GM19351 (cell line): ENCODE data around the gene DTNBP1.
A peak's percentile ranks its signal among the peaks of the same experiment; 100 is the strongest.

ENCODE experiments used
- ATAC-seq: cut with Tn5 transposase; IDR thresholded peaks from one replicate; pipeline ENCODE4 v1.9.1; 2021; ENCODE audit warnings: mild to moderate bottlenecking, moderate library complexity; ENCODE audit not compliant: unreplicated experiment

Gene DTNBP1

DNA sequence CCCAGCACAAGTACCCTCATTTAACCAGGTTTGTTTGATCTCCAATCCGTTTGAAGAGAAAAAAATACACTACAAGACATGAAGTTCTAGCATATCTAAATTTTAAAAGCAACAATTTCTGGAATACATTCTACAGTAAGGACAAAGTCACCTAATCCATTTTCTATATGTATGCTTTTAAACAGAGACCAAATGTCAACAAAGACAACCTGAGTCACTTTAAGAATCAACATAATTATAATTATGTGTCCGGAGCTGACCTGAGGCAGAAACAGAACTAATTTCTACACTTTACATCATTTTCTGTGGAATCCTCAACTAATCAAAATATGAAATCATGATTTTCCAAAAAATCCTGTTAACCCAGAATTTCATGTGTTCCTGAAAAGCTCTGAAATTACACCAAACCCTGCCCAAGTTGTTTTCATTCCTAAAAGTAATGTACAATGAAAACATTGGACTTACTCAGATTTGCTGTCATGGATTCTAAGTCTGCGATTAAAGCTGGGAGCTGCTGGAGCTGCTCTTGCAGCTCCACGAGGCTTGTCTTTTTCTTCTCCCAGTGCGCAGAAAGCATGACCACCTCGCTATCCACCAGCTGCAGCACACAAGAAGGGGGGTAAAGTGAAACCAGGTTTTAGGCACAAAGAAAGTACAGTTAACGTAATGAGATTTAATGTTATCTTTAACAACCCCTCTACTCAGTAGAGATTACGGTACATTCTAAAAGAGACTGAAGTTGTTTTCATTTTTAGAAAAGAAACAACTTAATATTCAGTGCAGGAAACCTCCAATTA is 35.8 kb downstream of the DTNBP1 start:
- ATAC-seq = no peak

DNA sequence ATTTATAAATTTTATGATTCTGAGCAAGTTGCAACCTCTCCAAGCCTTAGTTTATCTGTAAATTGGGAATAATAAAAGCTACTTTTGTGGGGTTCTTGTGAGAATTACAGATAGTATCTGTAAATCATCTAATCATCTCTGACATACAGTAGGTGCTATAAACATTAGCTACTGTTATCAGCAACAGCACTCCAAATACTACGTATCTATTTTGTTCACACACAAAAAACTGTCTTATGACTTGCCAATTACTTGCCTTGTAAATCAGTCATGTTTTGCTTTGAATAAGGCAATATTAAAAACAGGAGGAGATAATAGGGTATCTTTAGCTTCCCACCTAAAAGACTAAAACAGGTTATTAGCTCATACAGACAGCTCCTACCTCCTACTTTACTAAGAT is 36.7 kb downstream of the DTNBP1 start:
- no peak for ATAC-seq

DNA sequence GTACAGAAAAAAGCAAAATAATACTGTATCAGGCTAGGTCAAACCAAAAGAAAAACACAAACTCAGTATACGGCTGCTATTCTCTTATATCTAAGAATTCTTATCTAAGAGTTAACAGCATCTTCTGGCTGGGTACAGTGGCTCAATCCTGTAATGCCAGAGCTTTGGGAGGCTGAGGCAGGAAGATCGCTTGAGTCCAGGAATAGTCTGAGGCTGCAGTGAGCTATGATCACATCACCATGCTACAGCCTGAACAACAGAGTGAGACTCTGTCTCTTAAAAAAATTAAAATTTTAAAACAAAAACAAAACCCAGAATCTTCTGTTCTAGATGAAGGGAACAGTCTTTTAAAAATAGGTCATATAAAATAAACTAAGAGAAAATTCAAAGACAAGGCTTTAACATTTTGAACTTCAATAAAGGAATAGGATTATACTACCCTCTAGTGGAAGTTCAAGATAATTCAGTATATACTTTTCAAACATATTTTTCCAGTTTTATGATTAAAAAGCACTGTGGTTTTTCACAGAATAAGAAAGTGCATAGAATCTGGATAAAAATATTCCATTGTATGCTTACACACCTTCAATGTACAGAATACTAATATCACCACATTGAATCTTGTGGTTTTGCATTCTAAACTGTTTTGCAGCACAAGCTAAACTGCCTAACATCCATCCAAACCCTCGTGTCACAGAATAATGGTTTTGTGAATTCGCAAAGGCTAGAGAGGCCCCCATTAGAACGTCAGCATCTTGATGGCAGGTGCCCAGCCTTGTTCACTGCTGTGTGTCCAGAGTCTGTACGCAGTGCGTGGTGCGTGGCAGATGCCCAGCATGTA is 39.3 kb downstream of the DTNBP1 start:
- no peak for ATAC-seq

DNA sequence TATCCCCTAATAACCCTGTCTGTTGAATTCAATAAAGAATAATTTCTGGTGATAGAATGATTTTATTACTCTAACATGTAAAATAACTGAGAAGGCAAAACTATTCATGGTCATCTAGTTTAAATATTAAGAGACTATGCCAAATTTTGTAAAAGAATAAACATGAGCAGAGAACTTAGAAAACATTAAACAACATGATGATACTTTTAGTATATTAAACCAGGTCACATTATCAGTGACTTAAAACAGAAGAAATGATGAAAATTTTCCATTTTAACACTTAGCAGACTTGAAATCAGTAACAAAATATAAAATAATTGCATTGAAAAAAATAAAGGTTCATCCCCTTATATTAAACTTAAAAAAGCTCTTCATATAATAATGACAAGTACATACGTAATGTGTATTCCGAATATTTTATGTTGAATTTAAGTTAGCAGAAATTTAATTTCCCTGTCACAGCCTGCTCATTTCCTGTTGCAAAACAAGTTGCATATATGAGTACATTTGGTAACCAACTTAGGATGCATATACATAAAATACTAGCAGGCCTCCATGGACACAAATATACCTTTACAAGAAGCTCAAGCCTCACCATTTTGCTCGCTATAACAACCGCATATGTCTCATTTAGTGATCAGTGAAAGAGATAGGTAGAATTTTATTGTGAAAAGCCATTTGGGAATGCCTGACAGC is 40.6 kb downstream of the DTNBP1 start:
- no peak for ATAC-seq

DNA sequence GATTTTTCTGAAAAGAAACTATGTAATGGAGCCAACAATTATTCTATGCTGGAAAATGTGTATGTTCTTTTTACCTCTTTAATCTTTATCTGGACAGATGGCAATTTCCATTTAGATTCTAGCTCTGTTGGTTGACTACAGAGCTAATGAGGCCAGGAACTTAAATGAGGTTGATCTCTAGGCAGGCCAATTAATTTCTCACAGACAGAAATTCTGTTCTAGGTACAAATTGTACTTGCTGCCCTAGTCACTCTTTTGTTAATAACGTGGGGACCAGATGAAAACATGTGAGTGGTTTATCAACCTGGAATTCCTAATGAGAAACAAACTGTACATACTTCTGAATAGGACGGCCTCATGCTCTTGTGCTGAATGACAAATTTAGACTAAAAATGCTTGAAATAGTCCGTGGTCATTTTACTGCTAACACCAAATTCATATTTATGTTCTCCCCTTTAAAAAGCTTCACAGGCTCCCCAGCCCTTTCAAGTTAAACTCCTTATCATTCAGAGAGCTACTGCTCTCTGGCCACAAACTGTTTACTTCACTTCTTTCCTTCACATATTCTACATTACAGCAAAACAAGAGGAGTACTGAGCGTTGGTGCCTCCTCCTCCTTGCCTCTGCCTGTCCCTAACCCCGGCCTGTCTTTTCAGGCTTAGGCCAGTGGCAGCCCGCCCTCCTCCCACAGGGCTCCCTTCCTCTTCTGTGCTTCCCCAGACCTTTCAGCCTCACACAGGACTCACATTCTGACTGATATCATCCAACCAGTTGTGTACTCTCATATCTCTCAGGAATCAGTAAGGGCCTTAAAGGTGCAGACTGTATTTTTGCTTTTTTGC is 41.4 kb downstream of the DTNBP1 start:
- peak; percentile 95 for ATAC-seq

DNA sequence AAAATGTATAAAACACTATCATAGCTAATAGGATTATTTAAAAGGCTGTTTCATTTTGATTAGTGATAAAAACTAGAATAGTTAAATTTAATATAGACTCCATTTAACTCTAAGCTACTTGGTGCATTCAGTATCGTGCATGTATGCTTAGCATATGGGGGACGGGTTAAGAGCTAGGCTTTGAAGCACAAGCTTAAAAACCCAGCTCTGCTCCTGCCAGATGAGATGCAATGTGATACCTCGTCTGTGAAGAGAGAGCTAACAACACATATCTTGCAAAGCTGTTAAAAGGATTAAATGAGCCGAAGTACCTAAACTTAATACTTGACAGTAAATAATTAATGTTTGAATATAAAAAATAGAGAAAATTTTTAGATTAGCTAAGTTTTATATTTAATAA is 42.2 kb downstream of the DTNBP1 start:
- ATAC-seq = no peak

DNA sequence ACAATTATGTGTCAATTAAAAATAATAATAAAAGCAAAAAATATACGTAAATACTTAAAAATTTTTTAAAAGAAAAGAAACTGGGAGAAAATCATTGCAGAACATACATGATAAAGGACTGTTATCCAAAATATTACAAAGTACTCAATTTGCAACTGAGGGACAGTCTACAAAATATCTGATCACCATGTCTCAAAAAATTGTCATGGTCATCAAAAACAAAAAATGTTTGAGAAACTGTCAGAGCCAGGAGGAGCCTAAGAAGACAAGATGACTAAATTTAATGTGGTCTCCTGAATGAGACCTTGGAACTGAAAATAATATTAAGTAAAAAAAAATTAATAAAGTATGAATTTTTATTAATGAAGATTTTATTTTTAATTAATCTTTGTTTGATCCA is 43.5 kb downstream of the DTNBP1 start:
- ATAC-seq = no peak

DNA sequence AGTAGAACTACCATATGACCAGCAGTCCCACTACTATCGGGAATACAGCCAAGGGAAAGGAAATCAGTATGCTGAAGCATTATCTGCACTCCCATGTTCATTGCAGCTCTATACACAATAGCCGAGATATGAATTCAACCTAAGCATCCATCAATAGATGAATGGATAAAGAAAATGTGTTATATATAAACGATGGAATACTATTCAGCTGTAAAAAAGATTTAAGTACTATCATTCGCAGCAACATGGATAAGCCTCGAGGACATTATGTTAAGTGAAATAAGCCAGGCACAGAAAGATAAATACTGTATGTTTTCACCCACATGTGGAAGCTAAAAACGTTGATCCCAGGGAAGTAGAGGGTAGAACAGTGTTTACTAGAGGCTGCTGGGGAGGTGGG is 44.1 kb downstream of the DTNBP1 start:
- ATAC-seq = no peak

DNA sequence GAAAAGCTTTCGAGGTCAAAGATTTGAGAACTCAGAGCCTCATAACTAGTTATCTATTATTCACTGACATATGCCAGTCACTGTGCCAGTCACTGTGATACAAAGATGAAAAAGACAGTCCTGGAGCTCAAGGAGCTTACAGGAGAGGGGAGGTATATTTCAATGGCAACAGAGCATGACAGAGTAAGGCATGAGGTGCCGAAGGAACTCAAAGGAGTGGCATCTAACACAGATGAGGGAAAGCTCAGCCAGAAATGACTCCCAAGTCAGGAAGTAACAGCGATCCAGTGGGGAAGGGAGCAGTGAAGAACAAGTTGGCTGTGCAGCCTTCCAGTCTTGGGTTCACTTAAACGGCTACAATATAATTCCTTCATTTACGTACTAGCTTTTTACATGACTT is 46.6 kb downstream of the DTNBP1 start:
- no peak for ATAC-seq

DNA sequence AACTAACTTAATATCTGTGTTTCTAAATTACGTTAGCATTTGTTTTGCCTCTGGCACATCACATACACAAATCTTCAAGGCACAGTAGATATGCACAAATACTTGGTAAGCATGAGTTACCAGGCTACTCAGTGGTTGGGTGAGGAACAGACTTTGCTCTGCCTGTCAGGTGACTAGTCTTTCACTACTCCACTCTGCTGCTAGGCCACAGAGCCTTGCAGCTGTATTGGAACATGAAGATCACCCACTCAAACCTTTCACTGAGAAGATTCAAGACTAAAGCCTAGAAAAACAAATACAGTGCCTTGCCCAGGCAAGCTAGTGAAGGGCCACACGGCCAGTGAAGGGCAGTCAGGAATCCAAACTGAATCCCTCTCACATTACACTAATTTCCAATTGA is 47.0 kb downstream of the DTNBP1 start:
- peak; percentile 72 for ATAC-seq

DNA sequence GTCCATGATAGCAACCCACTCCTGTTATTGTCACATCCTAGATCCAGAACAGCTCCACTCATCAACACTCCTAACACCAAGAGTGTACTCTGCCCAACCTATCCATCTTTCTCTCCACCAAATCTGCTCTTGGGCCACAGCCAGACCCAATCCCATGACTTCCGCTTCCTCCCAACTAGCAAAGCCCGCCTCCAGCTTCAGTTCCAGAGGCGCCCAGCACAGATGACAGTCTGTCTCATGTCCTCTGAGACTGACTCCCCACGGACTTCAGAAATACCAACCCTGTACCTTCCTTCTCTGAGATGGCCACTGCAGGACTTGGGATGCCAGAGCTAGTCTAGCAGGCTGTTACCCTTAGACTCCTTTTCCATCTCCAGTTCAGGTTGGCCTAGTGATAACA is 48.6 kb downstream of the DTNBP1 start:
- no peak for ATAC-seq

DNA sequence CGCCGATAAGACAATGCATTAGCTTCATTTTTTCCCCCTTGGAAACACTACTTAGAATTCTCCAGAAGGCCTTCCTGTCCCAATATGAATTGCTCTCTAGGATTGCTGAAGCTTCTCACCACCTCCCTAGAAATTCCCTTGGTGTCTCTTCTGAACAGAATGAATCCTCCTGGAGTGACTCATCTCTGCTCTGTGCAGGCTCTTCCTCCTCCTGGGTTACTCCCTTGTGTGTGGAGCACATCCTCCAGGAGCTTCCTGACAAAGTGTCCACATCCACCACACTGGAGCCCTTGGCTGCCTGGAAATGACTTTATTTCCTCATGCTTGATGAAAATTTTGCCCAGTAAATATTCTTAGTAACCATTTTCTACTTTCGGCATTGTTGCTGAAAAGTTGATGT is 54.4 kb downstream of the DTNBP1 start:
- ATAC-seq = no peak

DNA sequence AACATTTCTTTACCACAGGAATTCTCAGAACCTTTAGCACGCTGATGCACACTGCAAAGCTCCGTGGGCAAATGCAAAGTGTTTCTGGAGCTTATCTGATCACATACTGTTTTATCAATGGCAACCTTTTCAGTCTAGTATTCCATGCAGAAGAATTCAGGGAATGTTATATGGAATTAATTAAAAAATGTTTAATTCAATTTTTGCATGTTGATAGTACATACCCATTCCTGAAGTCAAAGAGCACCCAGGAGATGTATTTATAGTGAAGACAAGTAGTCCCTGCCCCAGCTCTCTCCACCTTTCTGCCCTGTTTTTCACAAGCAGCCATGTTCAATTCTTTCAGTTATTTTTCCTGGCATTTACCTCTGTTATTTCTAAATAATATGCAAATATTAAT is 55.2 kb downstream of the DTNBP1 start:
- ATAC-seq = no peak

DNA sequence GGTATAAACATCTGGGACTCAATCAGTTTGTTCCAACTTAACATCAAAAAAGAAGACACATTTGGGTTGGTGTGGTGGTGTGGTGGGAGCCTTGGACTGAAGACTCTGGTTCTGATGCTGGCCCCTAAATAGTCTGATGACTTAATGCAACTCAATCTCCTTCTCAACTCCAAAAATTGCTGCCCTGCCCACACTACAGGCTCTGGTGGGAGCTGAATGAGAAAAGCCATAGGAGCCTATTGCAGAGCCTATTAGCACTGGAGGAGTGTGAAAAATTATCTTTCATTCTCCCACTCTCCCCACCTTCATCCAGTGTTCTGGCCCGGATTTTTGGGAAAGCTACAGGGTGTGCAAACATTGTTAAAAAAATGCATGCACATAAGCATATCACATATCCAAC is 56.5 kb downstream of the DTNBP1 start:
- ATAC-seq = no peak

DNA sequence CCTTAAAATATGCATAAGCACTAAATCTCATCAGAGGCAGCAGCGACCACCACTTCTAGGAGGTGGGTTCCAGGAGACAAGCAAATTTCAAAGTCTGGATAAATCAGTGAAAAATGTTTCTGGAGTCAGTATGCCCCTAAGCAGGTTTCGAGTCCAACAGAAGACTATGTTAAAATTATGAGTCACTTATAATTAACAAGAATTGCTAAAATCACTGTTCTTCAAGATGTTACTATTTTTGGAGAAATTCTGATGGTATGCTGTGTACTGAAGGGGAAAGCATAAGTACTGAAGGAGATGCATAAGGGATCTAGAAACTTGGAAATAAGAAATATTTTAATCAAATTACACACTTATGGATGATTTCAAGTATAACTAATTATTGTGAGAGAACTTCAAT is 58.0 kb downstream of the DTNBP1 start:
- no peak for ATAC-seq

DNA sequence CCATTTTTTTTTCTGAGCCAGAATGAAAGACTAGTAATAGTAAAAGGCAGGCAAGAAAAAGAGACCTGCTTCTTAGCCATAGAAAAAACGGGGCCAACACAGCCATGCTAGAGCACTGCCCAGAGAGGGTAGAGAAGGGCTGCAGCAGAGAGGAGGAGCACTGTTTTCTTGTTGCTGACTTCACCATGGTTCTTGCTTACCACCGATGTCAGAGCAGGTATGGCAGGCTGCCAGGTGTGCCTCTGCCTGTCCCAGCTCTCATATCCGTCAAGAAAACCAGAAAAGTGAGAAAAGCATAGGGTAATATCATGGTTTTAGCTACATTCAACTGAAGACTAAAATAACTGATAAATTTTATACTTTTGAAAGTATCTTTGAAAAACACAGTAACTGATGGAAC is 60.7 kb downstream of the DTNBP1 start:
- no peak for ATAC-seq

DNA sequence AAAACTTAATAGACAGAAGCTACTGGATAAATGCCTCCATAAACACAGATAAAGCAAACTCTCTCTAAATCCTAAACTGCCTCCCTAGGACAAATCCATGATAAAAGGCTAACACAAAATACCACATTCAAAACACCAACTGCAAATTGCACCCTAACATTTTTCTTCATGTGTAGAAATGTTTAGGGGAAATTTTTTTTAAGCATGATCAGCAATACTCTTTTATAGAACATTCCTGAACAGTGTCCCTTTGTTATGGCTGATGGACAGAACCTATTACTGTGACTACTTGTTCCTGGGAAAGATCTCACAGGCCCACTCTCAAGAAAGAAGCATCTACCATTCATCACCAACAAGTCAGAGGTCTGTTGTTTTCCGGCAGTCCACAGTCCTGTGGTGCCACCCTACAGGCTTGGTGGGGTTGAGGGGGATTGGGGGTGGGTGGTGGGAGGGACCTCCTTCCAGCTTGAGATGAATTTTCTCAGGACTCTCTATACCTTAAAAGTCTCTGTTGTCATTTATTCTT is 64.5 kb downstream of the DTNBP1 start:
- no peak for ATAC-seq

DNA sequence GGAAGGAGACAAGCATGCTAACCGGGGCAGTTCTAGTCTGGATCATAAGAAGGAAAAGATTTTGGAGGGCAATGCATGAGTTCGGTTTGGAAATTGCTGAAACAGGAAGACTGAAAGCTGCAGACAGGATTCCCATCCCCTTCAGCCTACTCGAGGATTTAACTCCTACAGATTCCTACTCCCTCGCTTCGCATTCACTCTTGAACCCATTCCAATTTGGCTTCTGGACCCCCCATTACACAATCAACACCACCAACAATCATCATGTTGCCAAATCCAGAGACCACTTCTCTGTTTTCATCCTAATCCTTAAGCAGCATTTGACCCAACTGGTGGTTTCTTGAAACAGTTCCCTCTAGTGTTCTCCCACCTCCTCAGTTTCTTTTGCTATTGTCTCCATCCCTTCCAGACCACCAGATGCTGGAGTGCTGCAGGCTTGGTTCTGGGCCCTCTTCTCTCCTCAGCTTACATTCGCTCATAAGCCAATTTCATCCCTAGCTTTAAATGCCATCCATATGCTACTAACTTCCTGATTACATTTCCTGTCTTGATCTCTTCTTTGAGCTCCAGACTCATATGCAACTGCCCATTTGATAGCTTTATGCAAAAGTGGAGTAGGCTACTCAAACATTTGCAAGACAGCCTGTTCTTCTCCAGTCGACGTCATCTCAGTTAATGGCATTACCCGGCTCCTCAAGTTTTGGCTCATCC is 66.5 kb downstream of the DTNBP1 start:
- no peak for ATAC-seq

DNA sequence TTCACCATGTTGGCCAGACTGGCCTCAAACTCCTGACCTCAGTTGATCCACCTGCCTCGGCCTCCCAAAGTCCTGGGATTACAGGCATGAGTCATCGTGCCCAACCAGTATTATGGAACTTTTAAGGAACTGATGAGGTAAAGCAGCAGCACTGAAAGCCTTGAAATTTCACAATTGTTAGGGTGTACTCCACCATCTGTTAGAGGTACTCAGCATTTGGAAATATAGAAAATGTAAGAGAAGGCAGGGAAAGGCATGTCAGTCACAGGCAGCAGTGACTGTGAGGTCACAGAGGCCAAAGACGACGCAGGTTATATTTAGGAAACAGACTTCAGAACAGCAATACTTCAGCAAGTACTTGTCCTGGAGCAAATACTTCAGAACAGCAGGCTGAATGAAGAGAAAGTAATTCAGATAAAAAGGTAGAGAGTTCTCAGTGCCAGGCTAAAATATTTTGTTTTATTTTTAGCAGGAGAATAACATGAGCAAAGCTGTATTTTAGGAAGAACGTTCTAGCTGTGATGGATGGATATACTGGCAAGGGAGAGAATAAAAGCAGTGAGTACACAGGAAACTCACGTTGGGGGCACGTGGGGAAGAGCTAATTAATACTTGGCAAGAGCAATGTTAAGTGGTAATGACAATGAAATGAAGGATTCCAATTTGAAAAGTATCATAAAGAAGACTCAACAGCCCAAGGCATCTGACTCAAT is 67.2 kb downstream of the DTNBP1 start:
- ATAC-seq = no peak
